Chondrocyte (in vitro differentiated cells): Measurements from ENCODE around the gene TSPAN9. TPM values are rescaled to one million over a fixed set of nuclear protein-coding genes. Genes with fewer than 3 reads are reported as not detected.

Experiments
- DNase-seq: peaks from one replicate; pipeline ENCODE4 v3.0.0; 2021; ENCODE audit warnings: mixed read lengths, low spot score
- H3K27ac Mint-ChIP-seq: one replicate; pipeline ENCODE4 v1.8.0; 2021; ENCODE audit warnings: mild to moderate bottlenecking, moderate library complexity, mixed read lengths; ENCODE audit not compliant: unreplicated experiment
- H3K27me3 Mint-ChIP-seq: 2 replicates; pipeline ENCODE4 v1.8.0; 2021; ENCODE audit warnings: low read depth, mixed read lengths
- H3K36me3 Mint-ChIP-seq: 2 replicates; pipeline ENCODE4 v1.8.0; 2021; ENCODE audit warnings: low read depth, mixed read lengths
- H3K4me1 Mint-ChIP-seq: 2 replicates; pipeline ENCODE4 v1.8.0; 2021; ENCODE audit warnings: low read depth, mild to moderate bottlenecking, mixed read lengths
- H3K4me3 Mint-ChIP-seq: one replicate; pipeline ENCODE4 v1.8.0; 2021; ENCODE audit warnings: mild to moderate bottlenecking, moderate library complexity, mixed read lengths; ENCODE audit not compliant: unreplicated experiment
- H3K9me3 Mint-ChIP-seq: 2 replicates; pipeline ENCODE4 v1.8.0; 2021; ENCODE audit warnings: low read depth, mixed read lengths
- CTCF ChIP-seq: fragments of 200-600 bp; sonication (generic); IDR thresholded peaks from 2 replicates; pipeline ENCODE4 v1.5.0; 2021; ENCODE audit warnings: antibody characterized with exemption, mild to moderate bottlenecking, moderate library complexity
- total RNA-seq: library from RNA; stranded (reverse); gene quantifications from 3 replicates; pipeline ENCODE4 v1.2.1, GENCODE V29; 2021

TSPAN9 gene
- total RNA-seq, 1 donor from 2014 or later: 50.4 TPM

GRCh38 chr12:3216726-3217682 lies 139.8 kb downstream of the TSPAN9 start:
- Mint-ChIP-seq H3K9me3 (no peaks in the 10 kb centered on the region), H3K27ac (peak overlapping the region; percentile 53), H3K4me1 (peaks cover 33% of the 10 kb centered on the region), H3K36me3 (peaks cover 12% of the 10 kb centered on the region), H3K27me3 (no peaks in the 10 kb centered on the region), H3K4me3 (no peak overlapping the region)
- no peak for DNase-seq
- TF ChIP-seq CTCF: no peak

- peaks cover 9% of the 10 kb centered on the region for H3K36me3 Mint-ChIP-seq
- H3K27me3 Mint-ChIP-seq: no peaks in the 10 kb centered on the region
- no peak overlapping the region for H3K4me3 Mint-ChIP-seq
- DNase-seq: no peak
- peak overlapping the region; percentile 47 for H3K27ac Mint-ChIP-seq
- H3K9me3 Mint-ChIP-seq: no peaks in the 10 kb centered on the region
- H3K4me1 Mint-ChIP-seq: peaks cover 33% of the 10 kb centered on the region
- TF ChIP-seq CTCF: no peak
Measured at GRCh38 chr12:3217683-3218079, 140.5 kb downstream of the TSPAN9 start.

- DNase-seq: no peak
- TF ChIP-seq CTCF: peak; percentile 9
- peaks cover 6% of the 10 kb centered on the region for H3K36me3 Mint-ChIP-seq
- no peaks in the 10 kb centered on the region for H3K27me3 Mint-ChIP-seq
- H3K4me1 Mint-ChIP-seq: peaks cover 33% of the 10 kb centered on the region
- H3K4me3 Mint-ChIP-seq: no peak overlapping the region
- peak overlapping the region; percentile 71 for H3K27ac Mint-ChIP-seq
- H3K9me3 Mint-ChIP-seq: no peaks in the 10 kb centered on the region
Measured at GRCh38 chr12:3218228-3219171, 141.3 kb downstream of the TSPAN9 start.

- TF ChIP-seq CTCF: no peak
Measured at GRCh38 chr12:3219233-3219632, 142.1 kb downstream of the TSPAN9 start.

More at GRCh38 chr12:3219233-3219632, 142.1 kb downstream of the TSPAN9 start:
- DNase-seq: no peak
- H3K4me1 Mint-ChIP-seq: peaks cover 35% of the 10 kb centered on the region
- H3K36me3 Mint-ChIP-seq: peaks cover 3% of the 10 kb centered on the region
- H3K27ac Mint-ChIP-seq: peak overlapping the region; percentile 71
- no peaks in the 10 kb centered on the region for H3K9me3 Mint-ChIP-seq
- no peak overlapping the region for H3K4me3 Mint-ChIP-seq
- H3K27me3 Mint-ChIP-seq: no peaks in the 10 kb centered on the region
